ENCODE measurements around the gene KLF7. TPM values are rescaled to one million over a fixed set of nuclear protein-coding genes. Genes with fewer than 3 reads are reported as not detected.
A peak's percentile ranks its signal among the peaks of the same experiment; 100 is the strongest.

Gene KLF7
- polyA plus RNA-seq, 3 donors = 9.4 to 40.7 (median 10.3) TPM

DNA sequence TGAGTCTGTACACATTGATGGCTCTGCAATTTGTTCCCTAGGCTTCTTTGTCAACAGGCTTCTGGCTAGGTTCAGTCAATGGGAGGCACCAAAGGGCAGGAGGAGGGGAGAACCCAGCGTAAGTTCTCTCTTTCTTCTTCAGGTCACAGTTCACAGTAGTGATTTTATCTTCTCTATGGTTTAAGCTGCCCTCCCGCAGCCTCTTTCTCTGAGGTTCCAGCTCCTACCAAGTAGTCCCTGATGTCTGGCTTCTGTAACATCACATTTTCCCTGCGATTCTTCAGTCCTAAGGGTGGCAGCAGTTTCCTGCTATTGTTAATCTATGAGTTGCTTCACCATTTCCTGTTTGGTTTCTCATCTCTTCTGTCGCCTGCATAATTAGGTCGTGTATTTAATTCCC lies 119.0 kb downstream of the KLF7 start:
- TF ChIP-seq, protein P1, sequence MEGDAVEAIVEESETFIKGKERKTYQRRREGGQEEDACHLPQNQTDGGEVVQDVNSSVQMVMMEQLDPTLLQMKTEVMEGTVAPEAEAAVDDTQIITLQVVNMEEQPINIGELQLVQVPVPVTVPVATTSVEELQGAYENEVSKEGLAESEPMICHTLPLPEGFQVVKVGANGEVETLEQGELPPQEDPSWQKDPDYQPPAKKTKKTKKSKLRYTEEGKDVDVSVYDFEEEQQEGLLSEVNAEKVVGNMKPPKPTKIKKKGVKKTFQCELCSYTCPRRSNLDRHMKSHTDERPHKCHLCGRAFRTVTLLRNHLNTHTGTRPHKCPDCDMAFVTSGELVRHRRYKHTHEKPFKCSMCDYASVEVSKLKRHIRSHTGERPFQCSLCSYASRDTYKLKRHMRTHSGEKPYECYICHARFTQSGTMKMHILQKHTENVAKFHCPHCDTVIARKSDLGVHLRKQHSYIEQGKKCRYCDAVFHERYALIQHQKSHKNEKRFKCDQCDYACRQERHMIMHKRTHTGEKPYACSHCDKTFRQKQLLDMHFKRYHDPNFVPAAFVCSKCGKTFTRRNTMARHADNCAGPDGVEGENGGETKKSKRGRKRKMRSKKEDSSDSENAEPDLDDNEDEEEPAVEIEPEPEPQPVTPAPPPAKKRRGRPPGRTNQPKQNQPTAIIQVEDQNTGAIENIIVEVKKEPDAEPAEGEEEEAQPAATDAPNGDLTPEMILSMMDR (IDR thresholded peaks at IDR 0.05) = no peak
- H2AFZ ChIP-seq (ENCODE audit: insufficient read depth, low read depth, low read length, poor library complexity, severe bottlenecking) = peak overlapping the region; percentile 47
- H3K36me3 ChIP-seq (replicated peaks in 1 of 2; ENCODE audit: control insufficient read depth in 1 of 2, insufficient read depth in 2 of 2, low read length in 2 of 2) = no peaks in the 10 kb centered on the region
- H4K20me1 ChIP-seq (ENCODE audit: insufficient read depth, low read length) = no peaks in the 10 kb centered on the region
- intact Hi-C loops (cut with micrococcal nuclease) = no loop called here
- 0% methylated on average over 1 of the region's 5 CpGs for WGBS (ENCODE audit: insufficient coverage)
- Mint-ChIP-seq H3K36me3 (no peaks in the 10 kb centered on the region), H3K27ac (peak overlapping the region in 6 of 7 donors; percentile 12 to 83 (median 79)), H3K27me3 (ENCODE audit: low read depth in 3 of 3) (no peaks in the 10 kb centered on the region), H3K9me3 (peaks cover 0 to 6% (median 0%) of the 10 kb centered on the region in 7 donors), H3K4me3 (peak overlapping the region; percentile 7 to 67), H3K4me1 (peaks cover 24% of the 10 kb centered on the region)
- peak overlapping the region in 1 of 2 donors; percentile 53 for H3K27ac ChIP-seq (ENCODE audit: low read depth in 1 of 2, low read length in 2 of 2)
- H3K4me1 ChIP-seq (ENCODE audit: control insufficient read depth in 1 of 2, insufficient read depth in 2 of 2, low read length in 2 of 2) = peaks cover 16 to 22% of the 10 kb centered on the region in 2 donors
- H3K4me3 ChIP-seq (replicated peaks in 1 of 3; ENCODE audit: low read depth in 2 of 3, low read length in 3 of 3) = peak overlapping the region in 1 of 3 experiments; percentile 9
- H3K79me2 ChIP-seq (ENCODE audit: insufficient read depth, low read length) = no peaks in the 10 kb centered on the region
- H3K9ac ChIP-seq (ENCODE audit: insufficient read depth, low read length, poor library complexity, severe bottlenecking) = no peak overlapping the region
- no peaks in the 10 kb centered on the region for H3K27me3 ChIP-seq (ENCODE audit: control insufficient read depth in 2 of 2, insufficient read depth in 2 of 2, low read length in 2 of 2)
- peak overlapping the region; percentile 25 for H3K4me2 ChIP-seq (replicated peaks; ENCODE audit: extremely low read depth, low read length, poor library complexity, severe bottlenecking)
- no peaks in the 10 kb centered on the region for H3K9me3 ChIP-seq (replicated peaks in 1 of 2; ENCODE audit: control insufficient read depth in 1 of 2, insufficient read depth in 1 of 2, low read length in 2 of 2)
- peak; percentile 30 to 69 (median 48) for DNase-seq

DNA sequence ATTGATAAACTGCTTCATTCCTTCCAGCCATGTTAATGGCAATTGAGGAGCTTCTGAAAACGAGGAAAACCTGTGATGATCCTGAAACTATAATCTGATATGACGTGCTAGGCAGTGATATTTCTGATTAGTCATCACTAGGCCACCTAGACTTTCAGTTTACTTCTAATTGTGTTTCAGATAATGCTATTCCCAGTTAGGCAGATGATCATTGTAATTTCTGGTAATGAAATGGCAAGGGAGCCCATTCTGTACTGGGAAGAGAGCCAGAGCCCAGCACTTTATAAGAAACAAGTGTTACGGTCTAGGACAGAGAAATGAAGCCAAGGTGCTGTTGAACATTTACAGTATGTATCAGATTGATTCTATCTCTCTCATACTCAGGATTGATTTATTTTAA lies 120.2 kb downstream of the KLF7 start:
- intact Hi-C loops (cut with micrococcal nuclease) = no loop called here
- Histone ChIP-seq H3K9me3 (replicated peaks in 1 of 2; ENCODE audit: control insufficient read depth in 1 of 2, insufficient read depth in 1 of 2, low read length in 2 of 2) (no peaks in the 10 kb centered on the region), H3K36me3 (replicated peaks in 1 of 2; ENCODE audit: control insufficient read depth in 1 of 2, insufficient read depth in 2 of 2, low read length in 2 of 2) (no peaks in the 10 kb centered on the region), H3K4me3 (replicated peaks in 1 of 3; ENCODE audit: low read depth in 2 of 3, low read length in 3 of 3) (no peak overlapping the region), H3K79me2 (ENCODE audit: insufficient read depth, low read length) (no peaks in the 10 kb centered on the region), H3K4me2 (replicated peaks; ENCODE audit: extremely low read depth, low read length, poor library complexity, severe bottlenecking) (no peak overlapping the region), H4K20me1 (ENCODE audit: insufficient read depth, low read length) (no peaks in the 10 kb centered on the region), H2AFZ (ENCODE audit: insufficient read depth, low read depth, low read length, poor library complexity, severe bottlenecking) (no peak overlapping the region), H3K27ac (ENCODE audit: low read depth in 1 of 2, low read length in 2 of 2) (no peak overlapping the region), H3K4me1 (ENCODE audit: control insufficient read depth in 1 of 2, insufficient read depth in 2 of 2, low read length in 2 of 2) (peaks cover 10 to 13% of the 10 kb centered on the region in 2 donors), H3K27me3 (ENCODE audit: control insufficient read depth in 2 of 2, insufficient read depth in 2 of 2, low read length in 2 of 2) (no peaks in the 10 kb centered on the region), H3K9ac (ENCODE audit: insufficient read depth, low read length, poor library complexity, severe bottlenecking) (no peak overlapping the region)
- Mint-ChIP-seq H3K27me3 (ENCODE audit: low read depth in 3 of 3) (no peaks in the 10 kb centered on the region), H3K36me3 (no peaks in the 10 kb centered on the region), H3K27ac (no peak overlapping the region), H3K4me3 (no peak overlapping the region), H3K4me1 (peaks cover 19% of the 10 kb centered on the region), H3K9me3 (peaks cover 0 to 6% (median 0%) of the 10 kb centered on the region in 7 donors)
- WGBS (ENCODE audit: insufficient coverage) = no CpG with 5 or more reads among the region's 3 CpGs
- DNase-seq = no peak
- TF ChIP-seq, protein P1 (IDR thresholded peaks at IDR 0.05) = no peak

All from CD14-positive monocyte (primary cell).